ENCODE data around the gene GAB2.
"Not testable (repeated sequence)": the region's sequence is repeated elsewhere in the genome, so short reads cannot be mapped to it uniquely, and the experiment has no call there.

GAB2 gene

GRCh38 chr11:78364128-78364751 lies 53.4 kb downstream of the GAB2 start:
- TF ChIP-seq POLR2AphosphoS5 (IDR thresholded peaks at IDR 0.05; ENCODE audit: borderline replicate concordance, low read depth, low read length) (no peak), FOXP2 (optimal IDR thresholded peaks at IDR 0.05; ENCODE audit: control extremely low read depth, extremely low read length, insufficient read depth) (no peak), EZH2 (IDR thresholded peaks at IDR 0.05) (no peak)
- peak overlapping the region; percentile 5; the same call in 1 of the 2 replicates for H3K27ac ChIP-seq
- H3K36me3 ChIP-seq (ENCODE audit: insufficient read depth, low read length), result no peaks in the 10 kb centered on the region
- H3K9me3 ChIP-seq (ENCODE audit: low read depth, low read length), result no peaks in the 10 kb centered on the region
- DNase-seq (ENCODE audit: low read depth, low spot score), result no peak
- no peak overlapping the region for H3K9ac ChIP-seq (ENCODE audit: insufficient read length)
- H3K4me3 ChIP-seq, result no peak overlapping the region

GRCh38 chr11:78363024-78363619 lies 54.5 kb downstream of the GAB2 start:
- H3K9ac ChIP-seq (ENCODE audit: insufficient read length), result no peak overlapping the region
- no peak overlapping the region for H3K27ac ChIP-seq
- H3K9me3 ChIP-seq (ENCODE audit: low read depth, low read length), result no peaks in the 10 kb centered on the region
- DNase-seq (ENCODE audit: low read depth, low spot score), result no peak
- TF ChIP-seq FOXP2 (optimal IDR thresholded peaks at IDR 0.05; ENCODE audit: control extremely low read depth, extremely low read length, insufficient read depth) (no peak), EZH2 (IDR thresholded peaks at IDR 0.05) (no peak)
- no peaks in the 10 kb centered on the region for H3K36me3 ChIP-seq (ENCODE audit: insufficient read depth, low read length)
- H3K4me3 ChIP-seq, result no peak overlapping the region

- DNase-seq (ENCODE audit: low read depth, low spot score), result no peak
- TF ChIP-seq FOXP2 (optimal IDR thresholded peaks at IDR 0.05; ENCODE audit: control extremely low read depth, extremely low read length, insufficient read depth) (no peak), EZH2 (IDR thresholded peaks at IDR 0.05) (no peak), POLR2AphosphoS5 (IDR thresholded peaks at IDR 0.05; ENCODE audit: borderline replicate concordance, low read depth, low read length) (no peak)
- H3K36me3 ChIP-seq (ENCODE audit: insufficient read depth, low read length), result no peaks in the 10 kb centered on the region
- H3K9me3 ChIP-seq (ENCODE audit: low read depth, low read length), result no peaks in the 10 kb centered on the region
- no peak overlapping the region for H3K27ac ChIP-seq
- H3K9ac ChIP-seq (ENCODE audit: insufficient read length), result no peak overlapping the region
- no peak overlapping the region for H3K4me3 ChIP-seq
These were observed 56.4 kb downstream of the GAB2 start for GRCh38 chr11:78361228-78361627.

- no peak for DNase-seq (ENCODE audit: low read depth, low spot score)
- H3K9ac ChIP-seq (ENCODE audit: insufficient read length), result no peak overlapping the region
- H3K36me3 ChIP-seq (ENCODE audit: insufficient read depth, low read length), result no peaks in the 10 kb centered on the region
- no peak overlapping the region for H3K27ac ChIP-seq
- TF ChIP-seq EZH2 (IDR thresholded peaks at IDR 0.05) (no peak), FOXP2 (optimal IDR thresholded peaks at IDR 0.05; ENCODE audit: control extremely low read depth, extremely low read length, insufficient read depth) (no peak), POLR2AphosphoS5 (IDR thresholded peaks at IDR 0.05; ENCODE audit: borderline replicate concordance, low read depth, low read length) (no peak)
- no peaks in the 10 kb centered on the region for H3K9me3 ChIP-seq (ENCODE audit: low read depth, low read length)
- H3K4me3 ChIP-seq, result no peak overlapping the region
These were observed 57.7 kb downstream of the GAB2 start for GRCh38 chr11:78359921-78360320.

GRCh38 chr11:78357924-78358323 lies 59.7 kb downstream of the GAB2 start:
- H3K9me3 ChIP-seq (ENCODE audit: low read depth, low read length); H3K9ac ChIP-seq (ENCODE audit: insufficient read length); H3K27ac ChIP-seq; H3K4me3 ChIP-seq; DNase-seq (ENCODE audit: low read depth, low spot score); H3K36me3 ChIP-seq (ENCODE audit: insufficient read depth, low read length): not testable (repeated sequence)

- not testable (repeated sequence) for H3K27ac ChIP-seq; H3K36me3 ChIP-seq (ENCODE audit: insufficient read depth, low read length); H3K9me3 ChIP-seq (ENCODE audit: low read depth, low read length); H3K4me3 ChIP-seq; H3K9ac ChIP-seq (ENCODE audit: insufficient read length); DNase-seq (ENCODE audit: low read depth, low spot score)
These were observed 60.2 kb downstream of the GAB2 start for GRCh38 chr11:78357425-78357824.

- not testable (repeated sequence) for H3K9me3 ChIP-seq (ENCODE audit: low read depth, low read length); H3K9ac ChIP-seq (ENCODE audit: insufficient read length); DNase-seq (ENCODE audit: low read depth, low spot score); H3K4me3 ChIP-seq; H3K36me3 ChIP-seq (ENCODE audit: insufficient read depth, low read length); H3K27ac ChIP-seq
These were observed 61.9 kb downstream of the GAB2 start for GRCh38 chr11:78355742-78356141.

- H3K9me3 ChIP-seq (ENCODE audit: low read depth, low read length), result no peaks in the 10 kb centered on the region
- no peak for DNase-seq (ENCODE audit: low read depth, low spot score)
- H3K4me3 ChIP-seq, result no peak overlapping the region
- H3K36me3 ChIP-seq (ENCODE audit: insufficient read depth, low read length), result no peaks in the 10 kb centered on the region
- H3K27ac ChIP-seq, result peak overlapping the region; percentile 87
- TF ChIP-seq FOXP2 (optimal IDR thresholded peaks at IDR 0.05; ENCODE audit: control extremely low read depth, extremely low read length, insufficient read depth) (no peak), POLR2AphosphoS5 (IDR thresholded peaks at IDR 0.05; ENCODE audit: borderline replicate concordance, low read depth, low read length) (no peak), EZH2 (IDR thresholded peaks at IDR 0.05) (no peak)
- H3K9ac ChIP-seq (ENCODE audit: insufficient read length), result peak overlapping the region; percentile 64
These were observed 62.3 kb downstream of the GAB2 start for GRCh38 chr11:78355309-78355705.

GRCh38 chr11:78354408-78355308 lies 63.0 kb downstream of the GAB2 start:
- TF ChIP-seq EZH2 (IDR thresholded peaks at IDR 0.05), result no peak
- no peak for TF ChIP-seq POLR2AphosphoS5 (IDR thresholded peaks at IDR 0.05; ENCODE audit: borderline replicate concordance, low read depth, low read length)
- no peak for TF ChIP-seq FOXP2 (optimal IDR thresholded peaks at IDR 0.05; ENCODE audit: control extremely low read depth, extremely low read length, insufficient read depth)
- no peaks in the 10 kb centered on the region for H3K36me3 ChIP-seq (ENCODE audit: insufficient read depth, low read length)
- H3K9ac ChIP-seq (ENCODE audit: insufficient read length), result peak overlapping the region; percentile 64
- DNase-seq (ENCODE audit: low read depth, low spot score), result no peak
- peak overlapping the region; percentile 87 for H3K27ac ChIP-seq
- peak overlapping the region; percentile 46 for H3K4me3 ChIP-seq
- no peaks in the 10 kb centered on the region for H3K9me3 ChIP-seq (ENCODE audit: low read depth, low read length)

Measured in SK-N-MC (cell line).